ENCODE measurements around the gene WDR44. TPM values are rescaled to one million over a fixed set of nuclear protein-coding genes. Genes with fewer than 3 reads are reported as not detected.

WDR44 gene
- total RNA-seq, 2 experiments from 2014 or later: 9.2 to 9.7 TPM

- Mint-ChIP-seq H3K27ac (peak overlapping the region; percentile 48), H3K36me3 (no peaks in the 10 kb centered on the region), H3K27me3 (no peaks in the 10 kb centered on the region), H3K4me3 (peak overlapping the region; percentile 29), H3K9me3 (no peaks in the 10 kb centered on the region), H3K4me1 (peaks cover 38% of the 10 kb centered on the region)
- DNase-seq: no peak
Measured at GRCh38 chrX:118350221-118350620, 4.3 kb downstream of the WDR44 start.

- Mint-ChIP-seq H3K27me3 (no peaks in the 10 kb centered on the region), H3K4me1 (peaks cover 42% of the 10 kb centered on the region), H3K9me3 (no peaks in the 10 kb centered on the region), H3K4me3 (peak overlapping the region; percentile 29), H3K36me3 (no peaks in the 10 kb centered on the region), H3K27ac (peak overlapping the region; percentile 48)
- DNase-seq: no peak
Measured at GRCh38 chrX:118350706-118351105, 4.8 kb downstream of the WDR44 start.

GRCh38 chrX:118352566-118352965 lies 6.7 kb downstream of the WDR44 start:
- Mint-ChIP-seq H3K36me3 (no peaks in the 10 kb centered on the region), H3K4me1 (peaks cover 42% of the 10 kb centered on the region), H3K27me3 (no peaks in the 10 kb centered on the region), H3K9me3 (no peaks in the 10 kb centered on the region), H3K27ac (no peak overlapping the region), H3K4me3 (no peak overlapping the region)
- no peak for DNase-seq

GRCh38 chrX:118353081-118353850 lies 7.4 kb downstream of the WDR44 start:
- peaks cover 36% of the 10 kb centered on the region for H3K4me1 Mint-ChIP-seq
- DNase-seq: no peak
- no peak overlapping the region for H3K4me3 Mint-ChIP-seq
- no peaks in the 10 kb centered on the region for H3K27me3 Mint-ChIP-seq
- H3K36me3 Mint-ChIP-seq: no peaks in the 10 kb centered on the region
- H3K9me3 Mint-ChIP-seq: no peaks in the 10 kb centered on the region
- no peak overlapping the region for H3K27ac Mint-ChIP-seq

DNA sequence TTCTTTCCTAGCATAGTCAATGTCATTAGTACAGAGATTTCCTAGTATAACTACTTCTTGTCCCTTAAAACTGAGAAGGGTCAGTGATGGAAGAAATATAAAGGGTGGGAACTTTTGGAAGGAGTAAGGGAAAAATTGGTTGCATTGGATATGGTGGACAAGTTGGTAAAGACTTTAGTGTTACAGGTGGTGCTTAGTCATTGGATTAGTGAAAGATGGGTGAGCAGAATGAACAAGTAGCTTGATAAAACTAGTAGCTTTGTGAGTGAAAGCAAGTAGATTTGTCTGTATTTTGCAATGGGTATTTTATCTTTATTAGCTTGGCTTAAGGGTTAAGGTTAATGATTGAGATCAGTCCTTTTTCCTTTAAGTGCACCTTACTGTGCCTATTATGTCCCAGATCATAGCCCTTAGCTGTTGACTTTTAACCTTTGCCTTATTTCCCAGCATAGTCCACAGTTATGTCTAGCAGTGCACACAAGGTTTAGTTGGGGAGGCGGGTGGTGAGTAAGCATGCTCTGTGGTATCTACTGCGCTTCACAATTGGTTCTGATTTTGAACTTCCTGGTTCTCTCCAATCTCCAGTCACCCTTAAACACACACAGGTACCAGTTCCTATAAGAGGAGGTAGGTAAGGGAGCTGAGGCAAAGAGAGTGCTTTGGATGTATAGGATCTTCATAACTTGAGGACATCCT lies 9.5 kb downstream of the WDR44 start:
- H3K4me3 Mint-ChIP-seq: no peak overlapping the region
- no peak overlapping the region for H3K27ac Mint-ChIP-seq
- H3K9me3 Mint-ChIP-seq: no peaks in the 10 kb centered on the region
- H3K4me1 Mint-ChIP-seq: peaks cover 26% of the 10 kb centered on the region
- no peak for DNase-seq
- H3K36me3 Mint-ChIP-seq: no peaks in the 10 kb centered on the region
- H3K27me3 Mint-ChIP-seq: no peaks in the 10 kb centered on the region

DNA sequence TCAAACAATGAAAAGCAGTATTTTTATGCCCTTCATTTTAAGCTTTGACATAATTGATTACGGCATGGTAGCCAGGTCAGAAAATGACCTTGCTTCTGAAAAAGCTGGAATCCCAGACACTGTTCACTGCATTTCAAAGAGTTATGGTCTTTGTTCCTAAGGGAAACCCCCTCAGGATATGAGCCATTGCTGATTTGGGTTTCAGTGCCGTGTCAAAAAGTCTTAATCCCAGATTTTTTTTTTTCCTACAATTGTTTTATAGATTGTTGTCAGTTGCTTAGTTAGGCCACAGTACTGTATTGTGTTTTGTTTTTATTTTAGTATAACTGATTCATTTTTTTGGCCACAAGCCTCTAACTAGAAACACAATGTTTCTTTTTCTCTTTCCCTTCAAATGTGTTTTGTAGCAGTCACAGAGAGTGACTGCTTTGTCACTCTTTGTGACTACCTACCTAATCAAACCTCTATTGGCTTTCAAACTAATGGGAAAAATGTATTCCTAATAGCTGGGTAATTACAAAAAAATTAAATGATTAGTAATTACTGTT lies 10.3 kb downstream of the WDR44 start:
- Mint-ChIP-seq H3K4me1 (peaks cover 30% of the 10 kb centered on the region), H3K36me3 (no peaks in the 10 kb centered on the region), H3K4me3 (no peak overlapping the region), H3K9me3 (no peaks in the 10 kb centered on the region), H3K27ac (no peak overlapping the region), H3K27me3 (no peaks in the 10 kb centered on the region)
- no peak for DNase-seq

DNA sequence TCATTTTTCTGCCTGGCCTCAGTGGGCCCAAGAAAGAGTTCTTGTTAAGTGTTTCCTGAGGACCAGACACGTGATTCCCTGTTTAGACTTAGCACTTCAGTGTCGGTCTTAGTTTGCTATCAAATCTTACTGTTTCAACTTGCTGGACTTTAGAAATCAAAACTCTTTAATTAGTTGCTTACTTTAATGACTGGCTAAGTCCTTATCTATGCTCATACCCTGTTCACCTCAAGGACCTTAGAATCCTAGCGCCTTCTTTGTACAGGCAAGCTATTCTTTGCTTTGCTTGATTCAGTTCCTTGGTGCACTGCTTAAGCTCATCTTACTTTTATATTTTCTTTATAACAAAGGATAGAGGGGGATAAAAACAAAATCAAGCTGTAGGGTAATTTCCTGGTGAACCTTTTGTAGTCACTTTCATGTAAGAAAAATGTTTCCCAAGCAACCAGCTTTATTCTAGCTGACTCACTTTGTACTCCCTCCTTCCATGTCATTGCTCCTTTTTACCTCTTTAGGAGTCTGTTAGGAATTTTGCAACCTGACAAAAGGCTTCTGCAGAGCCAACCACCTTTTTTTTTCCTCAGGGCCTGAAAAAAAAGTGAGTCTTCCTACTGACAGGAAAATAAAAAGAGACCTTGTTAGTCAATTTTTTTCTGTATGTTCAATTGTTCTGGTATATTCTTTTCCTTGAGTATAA lies 14.7 kb downstream of the WDR44 start:
- DNase-seq: no peak
- Mint-ChIP-seq H3K4me3 (no peak overlapping the region), H3K9me3 (no peaks in the 10 kb centered on the region), H3K27ac (no peak overlapping the region), H3K36me3 (no peaks in the 10 kb centered on the region), H3K4me1 (peaks cover 21% of the 10 kb centered on the region), H3K27me3 (no peaks in the 10 kb centered on the region)

DNA sequence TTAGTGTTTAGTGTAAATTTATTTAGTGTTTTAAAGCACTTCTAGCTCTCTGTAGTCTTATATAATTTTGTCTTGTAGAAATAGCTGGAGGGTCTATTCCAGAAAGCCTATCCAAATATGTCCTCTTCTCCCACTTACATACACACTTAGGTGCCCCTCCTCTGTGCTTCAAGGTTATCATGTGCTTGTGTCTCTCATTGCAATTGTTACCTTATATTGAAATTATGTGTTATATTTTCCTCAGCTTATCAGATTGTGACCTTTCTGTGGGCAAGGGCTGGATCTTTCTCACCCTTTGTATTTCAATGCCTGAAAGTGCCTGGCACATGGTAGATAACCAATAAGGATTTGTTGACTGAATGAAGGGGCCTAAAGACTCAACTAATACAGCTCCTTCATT lies 18.4 kb downstream of the WDR44 start:
- no peaks in the 10 kb centered on the region for H3K27me3 Mint-ChIP-seq
- H3K4me1 Mint-ChIP-seq: peaks cover 18% of the 10 kb centered on the region
- no peak for DNase-seq
- H3K4me3 Mint-ChIP-seq: no peak overlapping the region
- H3K27ac Mint-ChIP-seq: no peak overlapping the region
- H3K36me3 Mint-ChIP-seq: peaks cover 2% of the 10 kb centered on the region
- H3K9me3 Mint-ChIP-seq: no peaks in the 10 kb centered on the region

DNA sequence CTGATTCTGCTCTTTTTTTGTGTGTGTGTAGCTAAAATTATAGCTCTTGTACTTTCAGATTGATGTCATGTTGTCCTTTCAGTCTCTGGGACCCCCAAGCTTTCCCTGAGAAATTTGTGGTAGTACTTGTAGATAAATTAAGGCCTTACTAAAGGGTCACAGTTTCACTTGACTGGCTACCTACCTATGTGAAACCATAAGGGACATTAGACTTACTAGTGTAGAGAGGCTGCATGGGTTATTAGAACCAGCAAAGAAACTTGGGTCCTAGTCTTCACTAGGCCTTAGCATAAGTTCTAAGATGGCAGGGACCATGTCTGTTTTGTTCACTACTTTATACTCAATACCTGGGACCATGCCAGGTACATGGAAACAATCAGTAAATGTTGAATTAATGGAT lies 21.4 kb downstream of the WDR44 start:
- Mint-ChIP-seq H3K36me3 (peaks cover 3% of the 10 kb centered on the region), H3K27me3 (no peaks in the 10 kb centered on the region), H3K4me1 (peaks cover 13% of the 10 kb centered on the region), H3K9me3 (no peaks in the 10 kb centered on the region), H3K4me3 (no peak overlapping the region), H3K27ac (no peak overlapping the region)
- no peak for DNase-seq

DNA sequence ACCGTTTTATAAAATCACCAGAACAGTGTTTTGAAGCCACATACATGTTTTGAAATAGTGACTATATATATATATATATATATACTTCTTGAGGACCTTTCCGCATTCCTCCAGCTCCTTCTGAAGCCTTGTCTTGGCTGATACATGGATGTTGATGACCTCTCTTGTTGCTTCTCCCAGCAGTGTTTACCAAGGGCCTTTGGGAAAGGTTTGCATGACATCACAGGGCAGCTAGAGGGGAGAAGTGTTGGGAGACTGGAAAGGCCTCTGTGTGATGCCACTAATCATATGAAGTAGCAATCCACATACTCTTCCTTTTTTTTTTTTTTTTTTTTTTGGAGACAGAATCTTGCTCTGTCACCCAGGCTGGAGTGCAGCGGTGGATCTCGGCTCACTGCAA lies 22.5 kb downstream of the WDR44 start:
- H3K4me1 Mint-ChIP-seq: peaks cover 11% of the 10 kb centered on the region
- peaks cover 3% of the 10 kb centered on the region for H3K36me3 Mint-ChIP-seq
- no peak overlapping the region for H3K4me3 Mint-ChIP-seq
- no peak for DNase-seq
- no peaks in the 10 kb centered on the region for H3K27me3 Mint-ChIP-seq
- H3K9me3 Mint-ChIP-seq: no peaks in the 10 kb centered on the region
- no peak overlapping the region for H3K27ac Mint-ChIP-seq

DNA sequence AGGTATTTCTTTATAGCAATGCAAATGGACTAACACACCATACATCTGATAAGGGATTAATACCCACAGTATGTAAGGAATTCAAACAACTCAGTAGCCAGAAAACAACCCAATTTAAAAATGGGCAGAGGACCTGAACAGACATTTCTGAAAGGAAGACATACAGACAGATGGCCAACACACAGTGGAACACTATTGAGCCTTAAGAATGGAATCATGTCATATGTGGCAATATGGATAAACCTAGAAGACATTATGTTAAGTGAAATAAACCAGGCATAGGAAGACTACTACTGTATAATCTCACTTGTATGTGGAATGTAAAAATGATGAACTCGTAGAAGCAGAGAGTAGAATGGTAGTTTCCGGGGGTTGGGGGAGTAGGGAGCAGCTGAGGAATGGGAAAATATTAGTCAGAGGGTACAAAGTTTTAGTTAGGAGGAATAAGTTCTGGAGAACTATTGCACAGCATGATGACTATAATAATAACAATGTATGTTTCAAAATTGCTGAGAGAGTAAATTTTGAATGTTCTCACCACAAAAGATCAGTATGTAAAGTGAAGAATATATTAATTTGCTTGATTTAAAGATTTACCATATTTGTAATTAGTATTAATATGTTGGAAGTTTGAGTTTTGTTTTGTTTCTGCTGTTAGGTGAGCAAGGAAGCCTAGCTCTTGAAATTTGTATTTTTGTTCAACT lies 25.2 kb downstream of the WDR44 start:
- H3K9me3 Mint-ChIP-seq: no peaks in the 10 kb centered on the region
- H3K27me3 Mint-ChIP-seq: no peaks in the 10 kb centered on the region
- no peak overlapping the region for H3K27ac Mint-ChIP-seq
- H3K36me3 Mint-ChIP-seq: peaks cover 3% of the 10 kb centered on the region
- no peak overlapping the region for H3K4me3 Mint-ChIP-seq
- H3K4me1 Mint-ChIP-seq: peaks cover 5% of the 10 kb centered on the region
- DNase-seq: no peak

- no peak overlapping the region for H3K4me3 Mint-ChIP-seq
- H3K27ac Mint-ChIP-seq: no peak overlapping the region
Measured at GRCh38 chrX:118373538-118373937, 27.6 kb downstream of the WDR44 start.

GRCh38 chrX:118383120-118383519 lies 37.2 kb downstream of the WDR44 start:
- no peaks in the 10 kb centered on the region for H3K4me1 Mint-ChIP-seq
- peaks cover 4% of the 10 kb centered on the region for H3K36me3 Mint-ChIP-seq
- no peaks in the 10 kb centered on the region for H3K27me3 Mint-ChIP-seq
- no peak for DNase-seq
- no peak overlapping the region for H3K4me3 Mint-ChIP-seq
- no peak overlapping the region for H3K27ac Mint-ChIP-seq
- no peaks in the 10 kb centered on the region for H3K9me3 Mint-ChIP-seq

More at GRCh38 chrX:118373538-118373937, 27.6 kb downstream of the WDR44 start:
- peaks cover 2% of the 10 kb centered on the region for H3K36me3 Mint-ChIP-seq
- H3K27me3 Mint-ChIP-seq: no peaks in the 10 kb centered on the region
- peaks cover 5% of the 10 kb centered on the region for H3K4me1 Mint-ChIP-seq
- no peak for DNase-seq
- no peaks in the 10 kb centered on the region for H3K9me3 Mint-ChIP-seq

- no peaks in the 10 kb centered on the region for H3K27me3 Mint-ChIP-seq
- no peaks in the 10 kb centered on the region for H3K9me3 Mint-ChIP-seq
- H3K4me3 Mint-ChIP-seq: no peak overlapping the region
- H3K4me1 Mint-ChIP-seq: peaks cover 7% of the 10 kb centered on the region
- no peak for DNase-seq
- H3K27ac Mint-ChIP-seq: peak overlapping the region; percentile 62
- H3K36me3 Mint-ChIP-seq: peaks cover 7% of the 10 kb centered on the region
Measured at GRCh38 chrX:118392716-118393115, 46.8 kb downstream of the WDR44 start.

GRCh38 chrX:118396113-118396512 lies 50.2 kb downstream of the WDR44 start:
- Mint-ChIP-seq H3K36me3 (peaks cover 8% of the 10 kb centered on the region), H3K27ac (no peak overlapping the region), H3K27me3 (no peaks in the 10 kb centered on the region), H3K4me3 (no peak overlapping the region), H3K4me1 (peaks cover 7% of the 10 kb centered on the region), H3K9me3 (no peaks in the 10 kb centered on the region)
- DNase-seq: no peak
